Loucy (cell line): Measurements from ENCODE around the gene SPINK13.

Source experiments
- H2AFZ ChIP-seq: fragments of 200-600 bp; sonication (generic); 2 replicates; pipeline ENCODE4 v1.6.0; 2016; ENCODE audit warnings: antibody characterized with exemption, mild to moderate bottlenecking, low read length, moderate library complexity
- H3F3A ChIP-seq: fragments of 200-600 bp; 2 replicates; pipeline ENCODE4 v1.6.0; 2016; ENCODE audit warnings: antibody characterized with exemption, low read depth, mild to moderate bottlenecking
- H3K27me3 ChIP-seq: fragments of 200-600 bp; sonication (generic); 2 replicates; pipeline ENCODE4 v1.6.1; 2014; ENCODE audit warnings: low read length, mild to moderate bottlenecking; ENCODE audit not compliant: insufficient read depth, poor library complexity, severe bottlenecking
- H3K36me3 ChIP-seq: fragments of 200-600 bp; sonication (generic); 2 replicates; pipeline ENCODE4 v1.6.1; 2016; ENCODE audit warnings: low read length; ENCODE audit not compliant: insufficient read depth
- H3K4me1 ChIP-seq: fragments of 200-600 bp; sonication (generic); 2 replicates; pipeline ENCODE4 v1.5.1; 2014; ENCODE audit warnings: low read length, mild to moderate bottlenecking; ENCODE audit not compliant: insufficient read depth, poor library complexity, severe bottlenecking
- H3K4me2 ChIP-seq: fragments of 200-600 bp; sonication (generic); 2 replicates; pipeline ENCODE4 v1.6.0; 2014; ENCODE audit warnings: antibody characterized with exemption, low read length, low read depth, mild to moderate bottlenecking; ENCODE audit not compliant: poor library complexity, severe bottlenecking
- H3K4me3 ChIP-seq: fragments of 200-600 bp; sonication (generic); 2 replicates; pipeline ENCODE4 v1.5.1; 2014; ENCODE audit warnings: low read length, mild to moderate bottlenecking, mixed read lengths; ENCODE audit not compliant: poor library complexity, severe bottlenecking
- H3K79me2 ChIP-seq: fragments of 200-600 bp; sonication (generic); 2 replicates; pipeline ENCODE4 v1.6.1; 2014; ENCODE audit warnings: low read length; ENCODE audit not compliant: insufficient read depth
- H3K9ac ChIP-seq: fragments of 200-600 bp; sonication (generic); 2 replicates; pipeline ENCODE4 v1.6.0; 2014; ENCODE audit warnings: mild to moderate bottlenecking, low read depth, low read length, moderate library complexity; ENCODE audit not compliant: poor library complexity, severe bottlenecking
- H3K9me2 ChIP-seq: fragments of 200-600 bp; sonication (generic); replicated peaks from 2 replicates; pipeline ENCODE4 v1.6.1; 2016; ENCODE audit warnings: low read depth, low read length, mixed read lengths
- H3K9me3 ChIP-seq: fragments of 200-600 bp; sonication (generic); 2 replicates; pipeline ENCODE4 v1.6.1; 2014; ENCODE audit warnings: mild to moderate bottlenecking, antibody characterized with exemption, low read length, low read depth; ENCODE audit not compliant: insufficient read depth
- H4K20me1 ChIP-seq: fragments of 200-600 bp; sonication (generic); 2 replicates; pipeline ENCODE4 v1.6.0; 2014; ENCODE audit warnings: antibody characterized with exemption, low read length, mild to moderate bottlenecking; ENCODE audit not compliant: insufficient read depth, poor library complexity, severe bottlenecking
- CTCF ChIP-seq: fragments of 200-600 bp; sonication (generic); conservative IDR thresholded peaks from 2 replicates; pipeline ENCODE4 v1.5.1; 2014; ENCODE audit warnings: mild to moderate bottlenecking, antibody characterized with exemption, low read length
- EZH2phosphoT487 ChIP-seq: fragments of 200-600 bp; IDR thresholded peaks from 2 replicates; pipeline ENCODE4 v1.6.1; 2018; ENCODE audit warnings: antibody characterized with exemption, mild to moderate bottlenecking, moderate library complexity, borderline replicate concordance

Gene SPINK13

GRCh38 chr5:148237785-148238417 is 30.7 kb upstream of the SPINK13 start:
- no peaks in the 10 kb centered on the region for H3F3A ChIP-seq
- no peak overlapping the region for H2AFZ ChIP-seq
- no peaks in the 10 kb centered on the region for H3K79me2 ChIP-seq
- no peaks in the 10 kb centered on the region for H3K9me2 ChIP-seq
- no peak overlapping the region for H3K4me2 ChIP-seq
- H3K36me3 ChIP-seq = no peaks in the 10 kb centered on the region
- no peaks in the 10 kb centered on the region for H3K4me1 ChIP-seq
- H3K9ac ChIP-seq = no peak overlapping the region
- H3K9me3 ChIP-seq = no peaks in the 10 kb centered on the region
- H3K4me3 ChIP-seq = no peak overlapping the region
- TF ChIP-seq CTCF = no peak
- TF ChIP-seq EZH2phosphoT487 = no peak
- no peaks in the 10 kb centered on the region for H4K20me1 ChIP-seq
- no peaks in the 10 kb centered on the region for H3K27me3 ChIP-seq

GRCh38 chr5:148238418-148238794 is 30.2 kb upstream of the SPINK13 start, which contains the start of gene MARCOL:
MARCOL (plus strand) TSS chr5:148238525; CDS start chr5:148238598, 73 bp downstream.
- H3K36me3 ChIP-seq = no peaks in the 10 kb centered on the region
- H3K9ac ChIP-seq = no peak within 1 kb of the TSS
- H3K79me2 ChIP-seq = no peaks in the 10 kb centered on the region
- H3K4me3 ChIP-seq = no peak within 1 kb of the TSS
- no peaks in the 10 kb centered on the region for H4K20me1 ChIP-seq
- no peaks in the 10 kb centered on the region for H3K4me1 ChIP-seq
- H3K9me2 ChIP-seq = no peaks in the 10 kb centered on the region
- no peaks in the 10 kb centered on the region for H3F3A ChIP-seq
- no peak within 1 kb of the TSS for H3K4me2 ChIP-seq
- TF ChIP-seq CTCF (no peak), EZH2phosphoT487 (no peak)
- H3K27me3 ChIP-seq = no peaks in the 10 kb centered on the region
- no peak within 1 kb of the TSS for H2AFZ ChIP-seq
- H3K9me3 ChIP-seq = no peaks in the 10 kb centered on the region

- Histone ChIP-seq H3K9ac (no peak overlapping the region), H3K9me3 (no peaks in the 10 kb centered on the region), H3K4me1 (no peaks in the 10 kb centered on the region), H3K9me2 (no peaks in the 10 kb centered on the region), H3K4me2 (no peak overlapping the region), H3K36me3 (no peaks in the 10 kb centered on the region), H3K27me3 (no peaks in the 10 kb centered on the region), H3K4me3 (no peak overlapping the region), H3K79me2 (no peaks in the 10 kb centered on the region), H4K20me1 (no peaks in the 10 kb centered on the region), H3F3A (no peaks in the 10 kb centered on the region), H2AFZ (no peak overlapping the region)
- TF ChIP-seq CTCF (no peak), EZH2phosphoT487 (no peak)
Measured at GRCh38 chr5:148248894-148249293, 19.7 kb upstream of the SPINK13 start.
